A549 (cell line): Measurements from ENCODE around the gene NUDT17. TPM values are rescaled to one million over a fixed set of nuclear protein-coding genes. Genes with fewer than 3 reads are reported as not detected.

Source experiments
- ATAC-seq, 2 experiments: fragments of 200-7000 bp in 1 of 2; fragments of >200 bp in 1 of 2; cut with Nextera tagmentation in 1 of 2; cut with Tn5 transposase in 1 of 2; 3 replicates each; pipeline versions ENCODE4 v1.8.0 to v1.9.1; 2018 to 2020; ENCODE audit warnings: mild to moderate bottlenecking in 1 of 2, moderate library complexity in 1 of 2
- CTCF ChIA-PET: fragments of 300-600 bp; sonication (Branson Sonifier 250); formaldehyde crosslinking; extraction: SDS; loops from one replicate; lab custom pipeline; 2021; ENCODE audit warnings: antibody characterized with exemption, inconsistent platforms; lab: Yijun Ruan, JAX
- POLR2A ChIA-PET: fragments of 350-600 bp; formaldehyde crosslinking; extraction: SDS; loops from one replicate; lab custom pipeline; 2021; ENCODE audit warnings: antibody characterized with exemption, inconsistent platforms; lab: Yijun Ruan, JAX
- DNase-seq, 2 experiments: peaks; one replicate each; pipeline versions ENCODE4 v3.0.0 to v3.0.0-alpha.2; 2011 to 2016; ENCODE audit warnings: low read depth in 1 of 2, low spot score in 1 of 2
- FAIRE-seq: peaks from 2 replicates; lab custom pipeline; 2011; peaks lifted over from hg19 to GRCh38; lab: Jason Lieb, UNC
- H3K27ac ChIP-seq, 2 experiments: fragments of >200 bp; sonication (Bioruptor Twin); formaldehyde crosslinking; 3 replicates each; pipeline ENCODE4 v1.5.1; 2016 to 2017
- H3K4me1 ChIP-seq: fragments of >200 bp; sonication (Bioruptor Twin); formaldehyde crosslinking; 3 replicates; pipeline ENCODE4 v1.6.1; 2016
- H3K4me2 ChIP-seq: fragments of >200 bp; sonication (Bioruptor Twin); formaldehyde crosslinking; 3 replicates; pipeline ENCODE4 v1.6.1; 2016
- H3K4me3 ChIP-seq: fragments of >200 bp; sonication (Bioruptor Twin); formaldehyde crosslinking; 3 replicates; pipeline ENCODE4 v1.5.1; 2016
- H3K9me3 ChIP-seq: fragments of >200 bp; sonication (Bioruptor Twin); formaldehyde crosslinking; 3 replicates; pipeline ENCODE4 v1.6.1; 2016
- BCL3 ChIP-seq: fragments of >200 bp; sonication (Bioruptor Twin); formaldehyde crosslinking; IDR thresholded peaks from 3 replicates; pipeline ENCODE4 v1.6.1; 2016
- CBX8 ChIP-seq: fragments of 200-600 bp; sonication (generic); IDR thresholded peaks from 2 replicates; pipeline ENCODE4 v1.6.1; 2016
- CHD2 ChIP-seq: fragments of 150-350 bp; IDR thresholded peaks from 2 replicates; pipeline ENCODE4 v1.6.1; 2014; ENCODE audit warnings: low read length; ENCODE audit not compliant: partially characterized antibody
- CTCF ChIP-seq: fragments of >200 bp; sonication (Bioruptor Twin); formaldehyde crosslinking; IDR thresholded peaks from 3 replicates; pipeline ENCODE4 v1.5.1; 2016
- E2F6 ChIP-seq: IDR thresholded peaks from 2 replicates; pipeline ENCODE4 v1.6.1; 2012; ENCODE audit warnings: low read depth, borderline replicate concordance
- ESRRA ChIP-seq: fragments of 150-350 bp; IDR thresholded peaks from 2 replicates; pipeline ENCODE4 v1.6.1; 2014; ENCODE audit warnings: mild to moderate bottlenecking, low read length, borderline replicate concordance
- FOSB ChIP-seq: fragments of 250-450 bp; sonication (Bioruptor Pico); IDR thresholded peaks from 2 replicates; pipeline ENCODE4 v1.5.0; 2020; ENCODE audit warnings: mild to moderate bottlenecking, moderate library complexity
- HMGXB4 ChIP-seq: fragments of 250-450 bp; sonication (Bioruptor Pico); IDR thresholded peaks from 2 replicates; pipeline ENCODE4 v1.5.0; 2021; ENCODE audit warnings: mild to moderate bottlenecking, moderate library complexity, borderline replicate concordance
- HOXB13 ChIP-seq: fragments of 250-450 bp; sonication (Bioruptor Pico); IDR thresholded peaks from 2 replicates; pipeline ENCODE4 v1.5.0; 2020; ENCODE audit warnings: low read depth, mild to moderate bottlenecking, moderate library complexity
- JUN ChIP-seq, 2 experiments: fragments of >200 bp; sonication (Bioruptor Twin); formaldehyde crosslinking; IDR thresholded peaks; 2 replicates in 1 of 2; 3 replicates in 1 of 2; pipeline ENCODE4 v1.6.1; 2016 to 2017
- MAX ChIP-seq: IDR thresholded peaks from 2 replicates; pipeline ENCODE4 v1.6.1; 2012
- NFE2L2 ChIP-seq: fragments of 150-350 bp; conservative IDR thresholded peaks from 2 replicates; pipeline ENCODE4 v1.6.1; 2014; ENCODE audit warnings: low read length
- NR3C1 ChIP-seq: fragments of >200 bp; sonication (Bioruptor Twin); formaldehyde crosslinking; IDR thresholded peaks from 3 replicates; pipeline ENCODE4 v1.6.1; 2017
- PBX3 ChIP-seq: IDR thresholded peaks from 2 replicates; pipeline ENCODE4 v1.6.1; 2012
- PHF8 ChIP-seq: fragments of 200-600 bp; sonication (generic); IDR thresholded peaks from 2 replicates; pipeline ENCODE4 v1.6.1; 2016; ENCODE audit warnings: low read depth, mild to moderate bottlenecking, antibody characterized with exemption, moderate library complexity, borderline replicate concordance
- POLR2A ChIP-seq: IDR thresholded peaks from 2 replicates; pipeline ENCODE4 v1.6.1; 2012; ENCODE audit warnings: mild to moderate bottlenecking, low read length
- POLR2AphosphoS2 ChIP-seq: conservative IDR thresholded peaks from 2 replicates; pipeline ENCODE4 v1.6.1; 2012; ENCODE audit warnings: low read length, improper control_type of control experiment, inconsistent platforms
- RAD21 ChIP-seq, 2 experiments: fragments of >200 bp in 1 of 2; sonication (Bioruptor Twin) in 1 of 2; formaldehyde crosslinking in 1 of 2; IDR thresholded peaks in 1 of 2; conservative IDR thresholded peaks in 1 of 2; 2 replicates in 1 of 2; 3 replicates in 1 of 2; pipeline ENCODE4 v1.6.1; 2012 to 2018; ENCODE audit warnings: inconsistent platforms in 1 of 2
- RARB ChIP-seq: fragments of 250-450 bp; sonication (Bioruptor Pico); IDR thresholded peaks from 2 replicates; pipeline ENCODE4 v1.8.0; 2021; ENCODE audit warnings: mild to moderate bottlenecking, moderate library complexity
- RCOR1 ChIP-seq: fragments of 150-350 bp; IDR thresholded peaks from 2 replicates; pipeline ENCODE4 v1.6.1; 2014; ENCODE audit warnings: antibody characterized with exemption, low read length, low read depth
- SMC3 ChIP-seq: fragments of >200 bp; sonication (Bioruptor Twin); formaldehyde crosslinking; IDR thresholded peaks from 3 replicates; pipeline ENCODE4 v1.6.1; 2018; ENCODE audit warnings: inconsistent platforms
- TFCP2L1 ChIP-seq: fragments of 250-450 bp; sonication (Bioruptor Pico); IDR thresholded peaks from 2 replicates; pipeline ENCODE4 v1.5.0; 2021; ENCODE audit warnings: mild to moderate bottlenecking
- TP53 ChIP-seq: fragments of 250-450 bp; sonication (Bioruptor Pico); IDR thresholded peaks from 2 replicates; pipeline ENCODE4 v1.5.0; 2021; ENCODE audit warnings: mild to moderate bottlenecking, moderate library complexity
- ZC3H11A ChIP-seq: fragments of 450-650 bp; IDR thresholded peaks from 2 replicates; pipeline ENCODE4 v1.6.1; 2014; ENCODE audit warnings: antibody characterized with exemption, mild to moderate bottlenecking
- ZNF302 ChIP-seq: fragments of 250-450 bp; sonication (Bioruptor Pico); IDR thresholded peaks from 2 replicates; pipeline ENCODE4 v1.9.0; 2021; ENCODE audit warnings: inconsistent platforms, mild to moderate bottlenecking, moderate library complexity
- WGBS: methylation state at CpG from one replicate; pipeline ENCODE4 v1.1.6; 2017; ENCODE audit errors: missing lambda C conversion rate; 5-methylcytosine and 5-hydroxymethylcytosine counted together
- polyA minus RNA-seq: library from RNA; depleted of rRNA, polyadenylated mRNA; stranded (reverse); fragments of >200 nt; gene quantifications from 2 replicates; pipeline ENCODE4 v1.2.3, GENCODE V29; 2011; rRNA and poly(A)+ RNA removed
- polyA plus RNA-seq, 4 experiments: library from polyadenylated mRNA; depleted of rRNA in 3 of 4; stranded (reverse); fragments of >200 nt; fragmentation: RNase III in 1 of 4; extraction: RNeasy Plus Mini Kit Qiagen cat#74134 plus additional on column Dnase treatment in 1 of 4; gene quantifications; 2 replicates in 3 of 4; 3 replicates in 1 of 4; pipeline ENCODE4 v1.2.3, GENCODE V29; 2011 to 2017

Gene NUDT17
- polyA plus RNA-seq (2011; rRNA removed) (6.7 and 9.0 TPM in 2 replicates), polyA plus RNA-seq (2017; fragmentation: RNase III; extraction: RNeasy Plus Mini Kit Qiagen cat#74134 plus additional on column Dnase treatment) (4.6 to 5.7 TPM (median 4.9 TPM) in 3 replicates), polyA minus RNA-seq (5.2 and 6.7 TPM in 2 replicates)
- 4.6 and 5.1 TPM in 2 replicates for polyA plus RNA-seq (2012; cell fraction: cytosol; rRNA removed)
- polyA plus RNA-seq (2012; cell fraction: nucleus; rRNA removed): 9.4 and 11.2 TPM in 2 replicates

- FAIRE-seq: no peak
- Histone ChIP-seq H3K4me3 (peak within 1 kb of the TSS; percentile 55), H3K4me1 (peaks cover 4% of the 10 kb centered on the region; the same call in 1 of the 3 replicates), H3K27ac (peak within 1 kb of the TSS; percentile 82 to 95), H3K4me2 (peak within 1 kb of the TSS; percentile 95), H3K9me3 (no peaks in the 10 kb centered on the region)
- under 1% methylated on average over 36 of the region's 50 CpGs for WGBS
- peak; percentile 79 to 93 for DNase-seq
- no peak for TF ChIP-seq ZNF302 (CRISPR knock-in tag)
- TF ChIP-seq TFCP2L1 (CRISPR knock-in tag): no peak
- peak; percentile 90 for TF ChIP-seq HMGXB4
- no peak; the same call in 1 of the 2 replicates for TF ChIP-seq FOSB
- peak; percentile 51 for TF ChIP-seq POLR2A
- TF ChIP-seq E2F6: peak; percentile 78
- peak; percentile 59; the same call in 1 of the 2 replicates for TF ChIP-seq MAX
- TF ChIP-seq NR3C1: no peak
- TF ChIP-seq PBX3: 0 out of 2 replicates have a peak, but pooled peaks have one; percentile 26
- TF ChIP-seq RCOR1: no peak
- TF ChIP-seq CBX8: no peak
- TF ChIP-seq JUN (IDR thresholded peaks at IDR 0.05): peak in 1 of 2 experiments; percentile 39; a peak in 1 of 5 replicates
- TF ChIP-seq POLR2AphosphoS2: peak; percentile 37; the same call in 1 of the 2 replicates
- TF ChIP-seq NFE2L2: no peak
- no peak for TF ChIP-seq ESRRA
- peak; percentile 57 to 66 for TF ChIP-seq RAD21 (conservative IDR thresholded peaks at IDR 0.05 in 1 of 2, IDR thresholded peaks at IDR 0.05 in 1 of 2)
- peak; percentile 92 for TF ChIP-seq CTCF
- TF ChIP-seq ZC3H11A: no peak
- no peak for TF ChIP-seq HOXB13 (CRISPR knock-in tag)
- TF ChIP-seq SMC3: peak; percentile 85
- 0 out of 3 replicates have a peak, but pooled peaks have one; percentile 34 for TF ChIP-seq BCL3
- no peak for TF ChIP-seq TP53 (CRISPR knock-in tag)
- TF ChIP-seq CHD2: peak; percentile 35
- TF ChIP-seq PHF8: peak; percentile 61; the same call in 1 of the 2 replicates
- no peak for TF ChIP-seq RARB (CRISPR knock-in tag)
- peak; percentile 82 to 89 for ATAC-seq
- POLR2A ChIA-PET: interaction anchor here (0.5 to 3.3 kb wide), 10 partner anchors 11 to 186 kb away, joined by 3 to 48 read pairs (median 6); partner anchors contain the start of genes ANKRD35, ITGA10, LIX1L and PIAS3
- CTCF ChIA-PET: interaction anchor here (0.7 to 7.8 kb wide), 56 partner anchors 7 to 186 kb away, joined by 3 to 185 read pairs (median 5); partner anchors contain the start of genes ANKRD35, HJV, ITGA10 and LIX1L
These were observed at the start of gene NUDT17 for GRCh38 chr1:145845514-145846161. TSS of gene NUDT17 (plus strand) at chr1:145845630. CDS start at chr1:145845641, 11 bp downstream.
